Measurements from ENCODE around the gene ADISSP.

DNA sequence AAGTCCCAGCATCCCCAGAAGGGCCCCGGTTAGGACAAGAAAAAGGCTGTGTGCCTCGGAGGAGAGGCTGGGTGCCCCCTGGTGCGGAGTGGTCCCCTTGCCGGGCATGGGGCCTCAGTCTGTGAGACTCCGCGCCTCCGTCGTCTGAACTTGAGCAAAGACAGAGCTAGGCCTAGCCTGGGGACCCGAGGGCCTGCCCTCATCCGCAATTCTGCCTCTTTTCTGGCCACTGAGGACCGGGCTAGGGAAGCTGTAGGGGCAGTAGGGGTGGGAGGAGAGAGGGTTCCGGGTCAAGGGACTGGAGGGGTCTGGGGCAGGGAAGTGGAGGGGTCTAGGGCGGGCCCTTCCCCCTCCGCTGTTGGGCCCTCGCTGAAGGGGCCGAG lies 35.6 kb downstream of the ADISSP start:
- TF ChIP-seq, protein P1, sequence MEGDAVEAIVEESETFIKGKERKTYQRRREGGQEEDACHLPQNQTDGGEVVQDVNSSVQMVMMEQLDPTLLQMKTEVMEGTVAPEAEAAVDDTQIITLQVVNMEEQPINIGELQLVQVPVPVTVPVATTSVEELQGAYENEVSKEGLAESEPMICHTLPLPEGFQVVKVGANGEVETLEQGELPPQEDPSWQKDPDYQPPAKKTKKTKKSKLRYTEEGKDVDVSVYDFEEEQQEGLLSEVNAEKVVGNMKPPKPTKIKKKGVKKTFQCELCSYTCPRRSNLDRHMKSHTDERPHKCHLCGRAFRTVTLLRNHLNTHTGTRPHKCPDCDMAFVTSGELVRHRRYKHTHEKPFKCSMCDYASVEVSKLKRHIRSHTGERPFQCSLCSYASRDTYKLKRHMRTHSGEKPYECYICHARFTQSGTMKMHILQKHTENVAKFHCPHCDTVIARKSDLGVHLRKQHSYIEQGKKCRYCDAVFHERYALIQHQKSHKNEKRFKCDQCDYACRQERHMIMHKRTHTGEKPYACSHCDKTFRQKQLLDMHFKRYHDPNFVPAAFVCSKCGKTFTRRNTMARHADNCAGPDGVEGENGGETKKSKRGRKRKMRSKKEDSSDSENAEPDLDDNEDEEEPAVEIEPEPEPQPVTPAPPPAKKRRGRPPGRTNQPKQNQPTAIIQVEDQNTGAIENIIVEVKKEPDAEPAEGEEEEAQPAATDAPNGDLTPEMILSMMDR (IDR thresholded peaks at IDR 0.05): no peak
- no peak for TF ChIP-seq POLR2A (IDR thresholded peaks at IDR 0.05)

All from body of pancreas (tissue), 4 donors.